Esophagus muscularis mucosa (tissue), 4 donors: ENCODE measurements around the gene MXRA8. TPM values are rescaled to one million over a fixed set of nuclear protein-coding genes. Genes with fewer than 3 reads are reported as not detected.

Experiments
- DNase-seq: peaks from one replicate; pipeline ENCODE4 v3.0.0-alpha.2; 2017; ENCODE audit errors: extremely low spot score
- H3K27ac ChIP-seq, 4 donors: fragments of 200-600 bp; sonication (generic); replicated peaks in 1 of 4; 1 replicate in 3 of 4; 2 replicates in 1 of 4; pipeline ENCODE4 v1.5.1; 2016 to 2019; ENCODE audit warnings: mild to moderate bottlenecking in 1 of 4
- H3K27me3 ChIP-seq, 4 donors: fragments of 200-600 bp; sonication (generic); one replicate each; pipeline versions ENCODE4 v1.5.1 to v1.6.0; 2016 to 2019
- H3K36me3 ChIP-seq, 4 donors: fragments of 200-600 bp; sonication (generic); one replicate each; pipeline ENCODE4 v1.5.1; 2016 to 2019
- H3K4me1 ChIP-seq, 4 donors: fragments of 200-600 bp; sonication (generic); one replicate each; pipeline ENCODE4 v1.5.1; 2016 to 2019
- H3K4me3 ChIP-seq, 4 donors: fragments of 200-600 bp; sonication (generic); 1 replicate in 2 of 4; 2 replicates in 2 of 4; pipeline ENCODE4 v1.5.1; 2016 to 2019; ENCODE audit warnings: mild to moderate bottlenecking in 4 of 4, moderate library complexity in 1 of 4
- H3K9me3 ChIP-seq, 4 donors: fragments of 200-600 bp; sonication (generic); 1 replicate in 3 of 4; 2 replicates in 1 of 4; pipeline ENCODE4 v1.5.1; 2016 to 2019
- CTCF ChIP-seq, 3 experiments: fragments of 200-600 bp in 2 of 3; fragments of 450-650 bp in 1 of 3; sonication (generic) in 2 of 3; IDR thresholded peaks; one replicate each; pipeline ENCODE4 v1.5.1; 2017 to 2019; ENCODE audit warnings: antibody characterized with exemption in 3 of 3, mild to moderate bottlenecking in 2 of 3, moderate library complexity in 1 of 3
- EP300 ChIP-seq: sonication (generic); formaldehyde crosslinking; IDR thresholded peaks from one replicate; pipeline ENCODE4 v1.6.1; 2017; ENCODE audit warnings: antibody characterized with exemption
- POLR2A ChIP-seq: fragments of 450-650 bp; IDR thresholded peaks from one replicate; pipeline ENCODE4 v1.6.1; 2017; ENCODE audit warnings: antibody characterized with exemption, moderate library complexity, mild to moderate bottlenecking, low read depth
- POLR2AphosphoS5 ChIP-seq, 2 donors: sonication (generic); formaldehyde crosslinking; IDR thresholded peaks; one replicate each; pipeline ENCODE4 v1.6.1; 2017; ENCODE audit warnings: antibody characterized with exemption in 2 of 2
- WGBS: methylation state at CpG from one replicate; pipeline ENCODE4 v1.1.5; 2018; 5-methylcytosine and 5-hydroxymethylcytosine counted together
- intact Hi-C: fragments of 100-400 bp; cut with DNase I; formaldehyde crosslinking; loops from one replicate; pipeline ENCODE4 v1.15.1; 2023
- total RNA-seq, 4 donors: library from RNA; depleted of rRNA; stranded (reverse); fragments of >200 nt; gene quantifications; one replicate each; pipeline versions ENCODE4 v1.1.0 to v1.2.1, GENCODE V29; 2016

The MXRA8 gene
- total RNA-seq, 4 donors from 2014 or later, result 68.5 to 129 (median 87.2) TPM

GRCh38 chr1:1340185-1340584, 18.2 kb downstream of the MXRA8 start:
- Histone ChIP-seq H3K9me3 (no peaks in the 10 kb centered on the region), H3K4me3 (no peak overlapping the region), H3K36me3 (peaks cover 27 to 74% (median 67%) of the 10 kb centered on the region in 4 donors), H3K4me1 (peaks cover 8 to 20% (median 12%) of the 10 kb centered on the region in 4 donors), H3K27me3 (no peaks in the 10 kb centered on the region), H3K27ac (no peak overlapping the region)
- TF ChIP-seq POLR2AphosphoS5 (IDR thresholded peaks at IDR 0.05), result no peak
- no peak for TF ChIP-seq EP300
- no peak for TF ChIP-seq POLR2A
- no peak for TF ChIP-seq CTCF (IDR thresholded peaks at IDR 0.05)
- DNase-seq, result no peak
- WGBS, result 94% methylated on average over 19 of the region's 23 CpGs
- intact Hi-C loops, result no loop called here

- Histone ChIP-seq H3K4me1 (peaks cover 0 to 11% (median 3%) of the 10 kb centered on the region in 4 donors), H3K9me3 (no peaks in the 10 kb centered on the region), H3K36me3 (peaks cover 27 to 74% (median 68%) of the 10 kb centered on the region in 4 donors), H3K27ac (no peak overlapping the region), H3K4me3 (no peak overlapping the region), H3K27me3 (no peaks in the 10 kb centered on the region)
- TF ChIP-seq POLR2A, result no peak
- WGBS, result no CpG with 5 or more reads among the region's 36 CpGs
- intact Hi-C loops, result no loop called here
- DNase-seq, result no peak
Observed at GRCh38 chr1:1338278-1338677, 20.1 kb downstream of the MXRA8 start.

GRCh38 chr1:1337793-1338147, 20.6 kb downstream of the MXRA8 start:
- no peaks in the 10 kb centered on the region for H3K27me3 ChIP-seq
- no peak overlapping the region for H3K4me3 ChIP-seq
- no peak for DNase-seq
- TF ChIP-seq POLR2A (no peak), CTCF (IDR thresholded peaks at IDR 0.05) (no peak), POLR2AphosphoS5 (IDR thresholded peaks at IDR 0.05) (no peak), EP300 (no peak)
- intact Hi-C loops, result no loop called here
- peaks cover 27 to 74% (median 68%) of the 10 kb centered on the region in 4 donors for H3K36me3 ChIP-seq
- no peaks in the 10 kb centered on the region for H3K9me3 ChIP-seq
- H3K27ac ChIP-seq, result no peak overlapping the region
- peaks cover 0 to 9% (median 3%) of the 10 kb centered on the region in 4 donors for H3K4me1 ChIP-seq
- 86% methylated on average over 9 of the region's 18 CpGs for WGBS

GRCh38 chr1:1336931-1337792, 21.2 kb downstream of the MXRA8 start:
- Histone ChIP-seq H3K9me3 (no peaks in the 10 kb centered on the region), H3K4me3 (no peak overlapping the region), H3K4me1 (peaks cover 0 to 9% (median 3%) of the 10 kb centered on the region in 4 donors), H3K27me3 (no peaks in the 10 kb centered on the region), H3K36me3 (peaks cover 27 to 71% (median 66%) of the 10 kb centered on the region in 4 donors), H3K27ac (no peak overlapping the region)
- DNase-seq, result no peak
- intact Hi-C loops, result no loop called here
- TF ChIP-seq CTCF (IDR thresholded peaks at IDR 0.05), result no peak
- no peak for TF ChIP-seq EP300
- TF ChIP-seq POLR2A, result no peak
- no peak for TF ChIP-seq POLR2AphosphoS5 (IDR thresholded peaks at IDR 0.05)
- WGBS, result 96% methylated on average over 16 of the region's 32 CpGs

- H3K36me3 ChIP-seq, result peaks cover 27 to 64% (median 59%) of the 10 kb centered on the region in 4 donors
- intact Hi-C loops, result no loop called here
- H3K27ac ChIP-seq, result no peak overlapping the region
- H3K27me3 ChIP-seq, result no peaks in the 10 kb centered on the region
- TF ChIP-seq POLR2AphosphoS5 (IDR thresholded peaks at IDR 0.05), result no peak
- TF ChIP-seq POLR2A, result no peak
- TF ChIP-seq EP300, result no peak
- TF ChIP-seq CTCF (IDR thresholded peaks at IDR 0.05), result no peak
- H3K9me3 ChIP-seq, result no peaks in the 10 kb centered on the region
- peaks cover 0 to 10% (median 3%) of the 10 kb centered on the region in 4 donors for H3K4me1 ChIP-seq
- 97% methylated on average over 11 of the region's 26 CpGs for WGBS
- H3K4me3 ChIP-seq, result no peak overlapping the region
- no peak for DNase-seq
Observed at GRCh38 chr1:1336446-1336845, 21.9 kb downstream of the MXRA8 start.
